Muscle layer of colon (tissue), 2 donors: ENCODE data around the gene SLC17A5.
"Not testable (repeated sequence)": the region's sequence is repeated elsewhere in the genome, so short reads cannot be mapped to it uniquely, and the experiment has no call there.

Experiments used
- H3K27ac ChIP-seq: one replicate; pipeline ENCODE4 v1.7.0; 2013; ENCODE audit warnings: low read depth, mild to moderate bottlenecking, low read length, moderate library complexity
- H3K27me3 ChIP-seq, 2 donors: one replicate each; pipeline ENCODE4 v1.7.0; 2013; ENCODE audit warnings: low read length in 2 of 2, mild to moderate bottlenecking in 2 of 2; ENCODE audit not compliant: insufficient read depth in 2 of 2, control insufficient read depth in 1 of 2
- H3K36me3 ChIP-seq: one replicate; pipeline ENCODE4 v1.7.0; 2013; ENCODE audit warnings: mild to moderate bottlenecking, low read length; ENCODE audit not compliant: insufficient read depth
- H3K4me1 ChIP-seq: one replicate; pipeline ENCODE4 v1.7.0; 2013; ENCODE audit warnings: mild to moderate bottlenecking, low read length; ENCODE audit not compliant: insufficient read depth
- H3K4me3 ChIP-seq, 2 donors: one replicate each; pipeline ENCODE4 v1.7.0; 2013; ENCODE audit warnings: low read length in 2 of 2, low read depth in 1 of 2, mild to moderate bottlenecking in 1 of 2, moderate library complexity in 1 of 2
- H3K9ac ChIP-seq: one replicate; pipeline ENCODE4 v1.7.0; 2013; ENCODE audit warnings: low read length
- H3K9me3 ChIP-seq: one replicate; pipeline ENCODE4 v1.7.0; 2013; ENCODE audit warnings: mild to moderate bottlenecking, low read length
- donor health status: abdominal sarcoma.
- donor health status: Adenocarcinoma of cecum.

Gene SLC17A5

DNA sequence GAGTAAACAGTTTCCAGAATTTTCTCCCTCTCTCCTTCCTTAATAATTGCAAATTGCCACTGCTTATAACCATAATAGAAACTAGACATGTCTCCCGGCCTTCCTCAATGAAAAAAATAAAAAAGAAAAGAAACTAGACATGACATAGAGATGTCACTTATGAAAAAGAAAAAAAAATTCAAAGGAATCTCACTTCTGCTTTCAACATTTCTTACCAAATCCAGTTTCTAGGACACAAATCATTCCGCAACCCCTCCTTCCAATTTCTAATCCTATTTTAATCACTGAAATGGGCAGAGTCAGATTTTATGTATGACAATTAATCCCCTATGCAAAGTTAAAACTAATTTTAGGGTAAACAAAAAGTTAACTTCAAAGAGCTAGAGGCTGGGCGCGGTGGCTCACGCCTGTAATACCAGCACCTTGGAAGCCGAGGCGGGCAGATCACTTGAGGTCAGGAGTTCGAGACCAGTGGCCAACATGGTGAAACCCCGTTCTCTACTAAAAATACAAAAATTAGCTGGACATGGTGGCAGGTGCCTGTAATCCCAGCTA, 92.9 kb downstream of the SLC17A5 start:
- no peak overlapping the region for H3K9ac ChIP-seq
- no peak overlapping the region for H3K4me3 ChIP-seq
- no peaks in the 10 kb centered on the region for H3K4me1 ChIP-seq
- no peak overlapping the region for H3K27ac ChIP-seq
- no peaks in the 10 kb centered on the region for H3K36me3 ChIP-seq
- no peaks in the 10 kb centered on the region for H3K27me3 ChIP-seq
- no peaks in the 10 kb centered on the region for H3K9me3 ChIP-seq

DNA sequence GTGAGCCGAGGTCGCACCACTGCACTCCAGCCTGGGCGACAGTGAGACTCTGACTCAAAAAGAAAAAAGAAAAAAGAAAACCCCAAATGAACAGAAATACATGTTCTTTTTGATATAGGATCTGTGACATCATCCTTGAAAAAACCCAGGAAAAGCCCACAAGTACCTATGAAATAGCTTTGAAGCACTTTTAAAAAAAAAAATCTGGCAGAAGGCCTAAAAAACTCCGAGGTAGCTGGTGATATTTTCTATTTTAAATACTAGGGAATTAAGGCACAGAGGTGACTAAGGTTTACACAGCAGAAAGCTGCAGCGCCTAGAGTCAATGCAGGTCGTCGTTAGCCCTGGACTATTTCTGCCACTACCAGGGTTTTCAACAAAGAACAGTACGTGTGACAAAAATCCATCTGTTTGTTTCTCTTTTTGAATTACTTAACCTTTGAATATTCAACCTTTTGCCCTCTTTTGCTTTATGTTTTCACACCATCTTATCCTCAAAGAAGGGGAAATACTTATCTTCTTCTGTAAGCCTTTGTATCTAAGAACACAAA, 93.5 kb downstream of the SLC17A5 start:
- H3K4me3 ChIP-seq = no peak overlapping the region
- no peaks in the 10 kb centered on the region for H3K36me3 ChIP-seq
- no peaks in the 10 kb centered on the region for H3K4me1 ChIP-seq
- H3K9me3 ChIP-seq = no peaks in the 10 kb centered on the region
- no peaks in the 10 kb centered on the region for H3K27me3 ChIP-seq
- H3K27ac ChIP-seq = no peak overlapping the region
- no peak overlapping the region for H3K9ac ChIP-seq

DNA sequence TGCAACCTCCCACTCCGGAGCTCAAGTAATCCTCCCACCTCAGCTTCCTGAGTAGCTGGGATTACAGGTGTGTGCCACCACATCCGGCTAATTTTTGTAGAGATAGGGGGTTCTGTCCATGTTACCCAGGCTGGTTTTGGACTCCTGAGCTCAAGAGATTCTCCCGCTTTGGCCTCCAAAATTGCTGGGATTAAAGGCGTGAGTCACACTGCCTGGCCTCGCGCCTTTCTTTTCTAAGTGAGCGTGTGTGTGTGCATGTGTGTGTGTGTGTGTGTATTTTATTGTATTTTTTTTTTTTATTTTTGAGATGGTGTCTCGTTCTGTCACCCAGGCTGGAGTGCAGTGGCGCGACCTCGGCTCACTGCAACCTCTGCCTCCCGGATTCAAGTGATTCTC, 94.4 kb downstream of the SLC17A5 start:
- not testable (repeated sequence) for H3K9me3 ChIP-seq

DNA sequence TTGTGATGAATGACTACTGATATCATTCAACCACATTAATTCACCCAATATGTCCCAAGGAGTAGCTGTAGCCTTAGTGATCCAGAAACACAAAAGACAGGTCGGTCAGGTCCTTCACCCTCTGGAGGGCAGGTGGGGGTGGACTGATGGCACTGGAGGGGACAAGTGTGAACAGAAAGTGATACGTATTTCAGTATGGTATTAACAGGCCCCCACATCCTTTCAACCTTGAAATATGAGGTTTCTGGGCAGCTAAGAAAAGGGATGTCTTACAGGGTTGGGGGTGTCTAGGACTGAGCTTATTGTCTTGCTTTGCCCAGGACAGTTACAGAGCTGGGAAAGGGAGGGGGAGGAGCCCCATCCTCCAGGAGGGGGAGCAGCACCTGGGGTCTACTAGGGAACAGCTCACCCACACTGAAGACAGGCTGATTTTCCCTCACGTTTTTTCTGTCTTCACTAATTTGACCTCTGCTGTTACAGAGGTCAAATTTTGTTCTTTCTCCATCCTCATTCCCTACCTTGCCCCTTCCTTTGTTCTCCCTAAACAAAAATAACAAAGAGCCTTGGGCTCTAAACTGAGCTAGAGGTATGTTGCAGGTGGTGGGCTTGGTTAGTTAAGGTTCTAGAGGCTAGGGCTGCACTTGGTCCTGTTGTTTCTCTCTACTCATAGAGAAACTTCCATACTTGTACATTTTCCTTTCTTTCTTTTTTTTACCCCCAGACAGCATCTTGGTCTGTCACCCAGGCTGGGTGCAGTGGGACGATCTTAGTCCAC, 95.0 kb downstream of the SLC17A5 start:
- no peaks in the 10 kb centered on the region for H3K4me1 ChIP-seq
- H3K27me3 ChIP-seq = no peaks in the 10 kb centered on the region
- no peak overlapping the region for H3K27ac ChIP-seq
- H3K36me3 ChIP-seq = no peaks in the 10 kb centered on the region
- H3K9me3 ChIP-seq = no peaks in the 10 kb centered on the region
- H3K4me3 ChIP-seq = no peak overlapping the region
- H3K9ac ChIP-seq = no peak overlapping the region

More for the DNA sequence above, 94.4 kb downstream of the SLC17A5 start:
- not testable (repeated sequence) for H3K4me3 ChIP-seq, H3K36me3 ChIP-seq, H3K27ac ChIP-seq, H3K27me3 ChIP-seq, H3K4me1 ChIP-seq, H3K9ac ChIP-seq

DNA sequence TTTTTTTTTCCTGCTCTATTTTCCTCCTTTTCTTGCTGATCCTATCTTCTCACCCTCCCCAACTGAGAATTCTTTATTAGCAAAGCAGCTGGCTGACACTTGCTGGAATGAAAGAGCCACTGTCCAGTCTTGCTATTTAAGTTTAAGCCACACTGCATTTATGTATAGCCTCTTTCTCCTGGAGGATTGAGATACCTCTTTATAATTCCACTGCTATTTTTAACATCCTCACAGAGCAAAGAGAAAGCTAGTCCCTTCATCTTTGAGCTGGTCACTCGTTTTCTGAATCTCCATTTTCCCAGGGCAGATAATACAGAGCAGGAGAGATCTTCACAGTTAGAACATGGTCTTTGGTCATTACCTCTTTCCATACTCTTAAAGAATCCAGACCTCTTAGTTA, 97.0 kb downstream of the SLC17A5 start:
- H3K4me1 ChIP-seq = no peaks in the 10 kb centered on the region
- no peak overlapping the region for H3K4me3 ChIP-seq
- no peaks in the 10 kb centered on the region for H3K36me3 ChIP-seq
- H3K27ac ChIP-seq = no peak overlapping the region
- H3K9me3 ChIP-seq = no peaks in the 10 kb centered on the region
- H3K9ac ChIP-seq = no peak overlapping the region
- H3K27me3 ChIP-seq = no peaks in the 10 kb centered on the region

DNA sequence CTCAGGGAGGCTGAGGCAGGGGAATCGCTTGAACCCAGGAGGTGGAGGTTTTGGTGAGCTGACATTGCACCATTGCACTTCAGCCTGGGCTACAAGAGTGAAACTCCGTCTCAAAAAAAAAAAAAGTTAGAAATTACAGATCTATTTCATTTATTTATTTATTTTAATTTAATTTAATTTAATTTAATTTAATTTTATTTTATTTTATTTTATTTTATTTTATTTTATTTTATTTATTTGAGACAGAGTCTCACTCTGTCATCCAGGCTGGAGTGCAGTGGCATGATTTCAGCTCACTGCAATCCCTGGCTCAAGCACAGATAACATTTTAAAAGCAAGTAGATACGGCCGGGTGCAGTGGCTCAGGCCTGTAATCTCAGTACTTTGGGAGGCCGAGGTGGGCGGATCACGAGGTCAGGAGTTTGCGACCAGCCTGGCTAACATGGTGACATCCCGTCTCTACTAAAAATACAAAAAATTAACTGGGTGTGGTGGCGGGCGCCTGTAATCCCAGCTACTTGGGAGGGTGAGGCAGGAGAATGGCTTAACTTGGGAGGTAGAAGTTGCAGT, 98.3 kb downstream of the SLC17A5 start:
- not testable (repeated sequence) for H3K9ac ChIP-seq, H3K4me3 ChIP-seq, H3K27ac ChIP-seq

DNA sequence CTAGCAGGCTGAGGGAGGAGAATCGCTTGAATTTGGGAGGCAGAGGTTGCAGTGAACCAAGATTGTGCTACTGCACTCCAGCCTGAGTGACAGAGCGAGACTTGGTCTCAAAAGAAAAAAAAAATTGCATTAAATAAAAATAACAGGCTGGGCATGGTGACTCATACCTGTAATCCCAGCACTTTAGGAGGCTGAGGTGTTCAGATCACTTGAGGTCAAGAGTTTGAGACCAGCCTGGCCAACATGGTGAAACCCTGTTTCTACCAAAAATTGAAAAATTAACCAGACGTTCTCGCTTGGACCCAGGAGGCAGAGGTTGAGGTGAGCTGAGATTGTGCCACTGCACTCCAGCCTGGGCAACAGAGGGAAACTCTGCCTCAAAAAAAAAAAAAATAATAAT, 102.7 kb downstream of the SLC17A5 start:
- H3K4me1 ChIP-seq, H3K27me3 ChIP-seq, H3K27ac ChIP-seq, H3K36me3 ChIP-seq, H3K9ac ChIP-seq, H3K4me3 ChIP-seq, H3K9me3 ChIP-seq: not testable (repeated sequence)

More for the DNA sequence above, 98.3 kb downstream of the SLC17A5 start:
- H3K27me3 ChIP-seq, H3K4me1 ChIP-seq, H3K9me3 ChIP-seq, H3K36me3 ChIP-seq: not testable (repeated sequence)

DNA sequence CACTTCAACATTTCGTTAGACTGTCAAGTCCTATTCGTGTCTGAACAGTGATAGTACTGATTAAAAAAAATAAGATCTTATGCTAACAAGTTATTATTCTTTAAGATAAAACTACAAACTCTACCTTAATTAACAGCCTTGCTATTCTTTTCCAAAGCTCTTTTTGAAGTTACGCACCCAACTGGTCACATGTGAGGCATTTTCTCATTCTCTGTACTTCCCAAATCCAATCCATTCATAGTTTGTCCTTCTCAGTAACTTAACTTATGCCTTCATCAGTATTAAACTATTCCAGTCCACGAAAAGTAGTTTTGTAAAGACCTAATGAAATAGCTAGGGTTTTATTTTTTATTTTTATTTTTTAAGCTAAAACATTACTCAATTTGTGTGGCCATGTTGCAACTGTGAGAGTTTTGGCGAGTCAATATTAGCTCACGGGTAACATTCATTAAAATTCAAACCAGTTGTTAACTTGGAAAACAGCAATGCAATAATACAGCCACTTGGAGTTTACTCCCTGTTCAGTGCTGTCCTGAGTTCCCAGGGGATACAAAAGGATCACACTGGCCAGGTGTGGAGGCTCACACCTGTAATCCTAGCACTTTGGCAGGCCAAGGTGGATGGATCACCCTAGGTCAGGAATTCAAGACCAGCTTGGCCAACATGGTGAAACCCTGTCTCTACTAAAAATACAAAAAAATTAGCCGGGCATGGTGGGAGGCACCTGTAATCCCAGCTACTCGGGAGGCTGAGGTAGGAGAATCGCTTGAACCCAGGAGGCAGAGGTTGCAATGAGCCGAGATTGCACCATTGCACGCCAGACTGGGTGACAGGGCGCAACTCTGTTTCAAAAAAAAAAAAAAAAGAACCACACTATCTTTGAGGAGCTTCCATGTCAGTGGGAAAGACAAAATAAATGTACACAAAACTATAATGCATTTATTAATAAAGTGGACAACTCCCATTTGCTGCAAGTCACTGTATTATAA, 105.0 kb downstream of the SLC17A5 start:
- Histone ChIP-seq H3K4me1 (no peaks in the 10 kb centered on the region), H3K9ac (no peak overlapping the region), H3K9me3 (no peaks in the 10 kb centered on the region), H3K4me3 (no peak overlapping the region), H3K27ac (no peak overlapping the region), H3K36me3 (no peaks in the 10 kb centered on the region), H3K27me3 (no peaks in the 10 kb centered on the region)

DNA sequence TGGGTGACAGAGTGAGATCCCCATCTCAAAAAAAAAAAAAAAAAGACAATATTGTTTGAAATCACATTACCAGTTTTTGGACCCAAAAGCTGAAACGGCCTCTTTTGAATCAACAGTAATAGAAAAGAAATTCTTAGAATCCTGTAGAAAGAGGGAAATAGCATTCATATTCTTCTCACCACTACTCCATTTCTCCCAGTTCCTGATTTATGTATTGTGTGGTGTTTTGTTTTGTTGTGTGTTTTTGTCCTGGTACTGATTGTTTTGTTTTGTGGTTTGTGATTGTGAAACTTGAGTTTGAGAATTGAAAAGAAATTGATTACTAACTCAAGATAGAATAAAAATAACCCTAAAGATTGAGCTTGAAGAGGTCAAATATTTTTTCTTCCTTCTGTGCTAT, 106.8 kb downstream of the SLC17A5 start:
- Histone ChIP-seq H3K4me3 (no peak overlapping the region), H3K27ac (no peak overlapping the region), H3K27me3 (no peaks in the 10 kb centered on the region), H3K4me1 (no peaks in the 10 kb centered on the region), H3K9ac (no peak overlapping the region), H3K9me3 (no peaks in the 10 kb centered on the region), H3K36me3 (no peaks in the 10 kb centered on the region)
